GM06990 (cell line): Measurements from ENCODE around the gene MARCHF7.
"Not testable (repeated sequence)": the region's sequence is repeated elsewhere in the genome, so short reads cannot be mapped to it uniquely, and the experiment has no call there.

Experiments used
- DNase-seq: peaks from one replicate; pipeline ENCODE4 v3.0.0-alpha.2; 2011; ENCODE audit not compliant: insufficient read length; ENCODE audit errors: extremely low read depth
- H3K27me3 ChIP-seq: replicated peaks from 2 replicates; pipeline ENCODE4 v1.6.0; 2011; ENCODE audit warnings: low read length; ENCODE audit not compliant: control insufficient read depth, insufficient read depth
- H3K36me3 ChIP-seq: 2 replicates; pipeline ENCODE4 v1.5.1; 2011; ENCODE audit warnings: low read length; ENCODE audit not compliant: control insufficient read depth, insufficient read depth
- H3K4me3 ChIP-seq: replicated peaks from 2 replicates; pipeline ENCODE4 v1.5.1; 2011; ENCODE audit warnings: low read depth, mild to moderate bottlenecking, control low read depth, low read length
- CTCF ChIP-seq: IDR thresholded peaks from 2 replicates; pipeline ENCODE4 v1.5.1; 2011; ENCODE audit warnings: low read length, control low read depth, mild to moderate bottlenecking, inconsistent platforms; ENCODE audit not compliant: insufficient read depth, poor library complexity, severe bottlenecking

Gene MARCHF7

GRCh38 chr2:159738509-159739390 is 26.4 kb downstream of the MARCHF7 start:
- no peak for DNase-seq
- Histone ChIP-seq H3K36me3 (peaks cover 20% of the 10 kb centered on the region), H3K27me3 (no peaks in the 10 kb centered on the region), H3K4me3 (no peak overlapping the region)
- no peak for TF ChIP-seq CTCF

GRCh38 chr2:159742846-159743245 is 30.5 kb downstream of the MARCHF7 start:
- Histone ChIP-seq H3K4me3 (no peak overlapping the region), H3K36me3 (peaks cover 15% of the 10 kb centered on the region)

GRCh38 chr2:159744363-159744762 is 32.1 kb downstream of the MARCHF7 start:
- H3K4me3 ChIP-seq, result no peak overlapping the region
- no peak for DNase-seq
- H3K36me3 ChIP-seq, result peaks cover 10% of the 10 kb centered on the region
- no peaks in the 10 kb centered on the region for H3K27me3 ChIP-seq
- no peak for TF ChIP-seq CTCF

More at GRCh38 chr2:159742846-159743245, 30.5 kb downstream of the MARCHF7 start:
- no peak for TF ChIP-seq CTCF
- no peaks in the 10 kb centered on the region for H3K27me3 ChIP-seq
- DNase-seq, result no peak

GRCh38 chr2:159745237-159745636 is 32.9 kb downstream of the MARCHF7 start:
- DNase-seq, H3K4me3 ChIP-seq, H3K27me3 ChIP-seq, H3K36me3 ChIP-seq: not testable (repeated sequence)

- no peak for TF ChIP-seq CTCF
- no peak for DNase-seq
- no peak overlapping the region for H3K4me3 ChIP-seq
- no peaks in the 10 kb centered on the region for H3K27me3 ChIP-seq
- peaks cover 9% of the 10 kb centered on the region for H3K36me3 ChIP-seq
Observed at GRCh38 chr2:159748089-159748488, 35.8 kb downstream of the MARCHF7 start.

GRCh38 chr2:159750873-159751272 is 38.6 kb downstream of the MARCHF7 start:
- TF ChIP-seq CTCF, result no peak
- H3K36me3 ChIP-seq, result peaks cover 12% of the 10 kb centered on the region
- no peak for DNase-seq

More at GRCh38 chr2:159750873-159751272, 38.6 kb downstream of the MARCHF7 start:
- H3K27me3 ChIP-seq, result no peaks in the 10 kb centered on the region
- H3K4me3 ChIP-seq, result no peak overlapping the region
